DOHH2 (cell line): ENCODE data around the gene TAAR1.

Experiments
- H3F3A ChIP-seq: fragments of 200-600 bp; sonication (generic), shearing (Covaris generic); 2 replicates; pipeline ENCODE4 v1.6.0; 2016; ENCODE audit warnings: antibody characterized with exemption, mild to moderate bottlenecking; ENCODE audit not compliant: control insufficient read depth, insufficient read depth
- H3K27ac ChIP-seq: fragments of 200-600 bp; sonication (generic); 2 replicates; pipeline ENCODE4 v1.5.1; 2014; ENCODE audit warnings: low read depth, mild to moderate bottlenecking, low read length, moderate library complexity
- H3K27me3 ChIP-seq: fragments of 200-600 bp; sonication (generic); 2 replicates; pipeline ENCODE4 v1.6.1; 2014; ENCODE audit warnings: mild to moderate bottlenecking, low read length, mixed read lengths; ENCODE audit not compliant: control insufficient read depth
- H3K36me3 ChIP-seq: fragments of 200-600 bp; sonication (generic); 2 replicates; pipeline ENCODE4 v1.6.1; 2014; ENCODE audit warnings: mild to moderate bottlenecking, low read length, moderate library complexity, mixed read lengths; ENCODE audit not compliant: control insufficient read depth
- H3K4me1 ChIP-seq: fragments of 200-600 bp; sonication (generic); 2 replicates; pipeline ENCODE4 v1.6.1; 2014; ENCODE audit warnings: mild to moderate bottlenecking, low read length, mixed read lengths; ENCODE audit not compliant: control insufficient read depth
- H3K4me2 ChIP-seq: fragments of 200-600 bp; sonication (generic); 2 replicates; pipeline ENCODE4 v1.6.0; 2014; ENCODE audit warnings: mild to moderate bottlenecking, low read length, moderate library complexity
- H3K4me3 ChIP-seq: fragments of 200-600 bp; sonication (generic); 2 replicates; pipeline ENCODE4 v1.5.1; 2014; ENCODE audit warnings: mild to moderate bottlenecking, low read length, mixed read lengths
- H3K79me2 ChIP-seq: fragments of 200-600 bp; sonication (generic); 2 replicates; pipeline ENCODE4 v1.6.1; 2014; ENCODE audit warnings: mild to moderate bottlenecking, low read length, mixed read lengths; ENCODE audit not compliant: control insufficient read depth
- H3K9me2 ChIP-seq: fragments of 200-600 bp; sonication (generic); replicated peaks from 2 replicates; pipeline ENCODE4 v1.6.1; 2014; ENCODE audit warnings: mild to moderate bottlenecking, low read length, mixed read lengths; ENCODE audit not compliant: control insufficient read depth
- H3K9me3 ChIP-seq: fragments of 200-600 bp; sonication (generic); 2 replicates; pipeline ENCODE4 v1.6.1; 2014; ENCODE audit warnings: antibody characterized with exemption, low read length, mixed read lengths; ENCODE audit not compliant: control insufficient read depth, insufficient read depth
- H4K20me1 ChIP-seq: fragments of 200-600 bp; sonication (generic); 2 replicates; pipeline ENCODE4 v1.6.0; 2014; ENCODE audit warnings: low read depth, mild to moderate bottlenecking, antibody characterized with exemption, low read length, moderate library complexity; ENCODE audit not compliant: control insufficient read depth, insufficient read depth
- EZH2phosphoT487 ChIP-seq: fragments of 200-600 bp; sonication (generic); IDR thresholded peaks from 2 replicates; pipeline ENCODE4 v1.6.1; 2017; ENCODE audit warnings: borderline replicate concordance, mild to moderate bottlenecking, antibody characterized with exemption, low read length, moderate library complexity, mixed read lengths
- TF ChIP-seq, protein P1 (sequence below): fragments of 200-600 bp; sonication (generic); IDR thresholded peaks from one replicate; pipeline ENCODE4 v1.5.1; 2014; ENCODE audit warnings: antibody characterized with exemption, mild to moderate bottlenecking, low read depth, low read length; ENCODE audit not compliant: poor library complexity, severe bottlenecking

The TAAR1 gene

DNA sequence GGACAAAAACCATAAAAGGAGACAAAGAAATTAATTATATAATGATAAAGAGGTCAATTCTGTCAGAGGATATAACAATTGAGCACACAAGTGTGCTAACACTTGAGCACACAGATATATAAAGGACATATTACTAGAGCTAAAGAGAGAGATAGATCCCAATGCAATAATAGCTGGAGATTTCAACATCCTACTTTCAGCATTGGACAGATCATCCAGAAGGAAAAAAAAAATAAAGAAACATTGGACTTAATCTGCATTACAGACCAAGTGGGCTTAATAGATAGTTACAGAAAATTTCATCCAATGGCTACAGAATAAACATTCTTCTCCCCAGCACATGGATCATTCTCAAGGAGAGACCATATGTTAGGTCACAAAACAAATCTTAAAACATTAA is 45.0 kb upstream of the TAAR1 start:
- Histone ChIP-seq H3K9me2 (no peaks in the 10 kb centered on the region), H3K4me3 (no peak overlapping the region), H3K27ac (no peak overlapping the region), H3K27me3 (no peaks in the 10 kb centered on the region), H3K4me1 (peaks cover 13% of the 10 kb centered on the region), H4K20me1 (no peaks in the 10 kb centered on the region), H3K9me3 (no peaks in the 10 kb centered on the region), H3K36me3 (no peaks in the 10 kb centered on the region), H3K4me2 (no peak overlapping the region), H3F3A (no peaks in the 10 kb centered on the region), H3K79me2 (no peaks in the 10 kb centered on the region)
- TF ChIP-seq, protein P1, sequence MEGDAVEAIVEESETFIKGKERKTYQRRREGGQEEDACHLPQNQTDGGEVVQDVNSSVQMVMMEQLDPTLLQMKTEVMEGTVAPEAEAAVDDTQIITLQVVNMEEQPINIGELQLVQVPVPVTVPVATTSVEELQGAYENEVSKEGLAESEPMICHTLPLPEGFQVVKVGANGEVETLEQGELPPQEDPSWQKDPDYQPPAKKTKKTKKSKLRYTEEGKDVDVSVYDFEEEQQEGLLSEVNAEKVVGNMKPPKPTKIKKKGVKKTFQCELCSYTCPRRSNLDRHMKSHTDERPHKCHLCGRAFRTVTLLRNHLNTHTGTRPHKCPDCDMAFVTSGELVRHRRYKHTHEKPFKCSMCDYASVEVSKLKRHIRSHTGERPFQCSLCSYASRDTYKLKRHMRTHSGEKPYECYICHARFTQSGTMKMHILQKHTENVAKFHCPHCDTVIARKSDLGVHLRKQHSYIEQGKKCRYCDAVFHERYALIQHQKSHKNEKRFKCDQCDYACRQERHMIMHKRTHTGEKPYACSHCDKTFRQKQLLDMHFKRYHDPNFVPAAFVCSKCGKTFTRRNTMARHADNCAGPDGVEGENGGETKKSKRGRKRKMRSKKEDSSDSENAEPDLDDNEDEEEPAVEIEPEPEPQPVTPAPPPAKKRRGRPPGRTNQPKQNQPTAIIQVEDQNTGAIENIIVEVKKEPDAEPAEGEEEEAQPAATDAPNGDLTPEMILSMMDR: no peak
- no peak for TF ChIP-seq EZH2phosphoT487

DNA sequence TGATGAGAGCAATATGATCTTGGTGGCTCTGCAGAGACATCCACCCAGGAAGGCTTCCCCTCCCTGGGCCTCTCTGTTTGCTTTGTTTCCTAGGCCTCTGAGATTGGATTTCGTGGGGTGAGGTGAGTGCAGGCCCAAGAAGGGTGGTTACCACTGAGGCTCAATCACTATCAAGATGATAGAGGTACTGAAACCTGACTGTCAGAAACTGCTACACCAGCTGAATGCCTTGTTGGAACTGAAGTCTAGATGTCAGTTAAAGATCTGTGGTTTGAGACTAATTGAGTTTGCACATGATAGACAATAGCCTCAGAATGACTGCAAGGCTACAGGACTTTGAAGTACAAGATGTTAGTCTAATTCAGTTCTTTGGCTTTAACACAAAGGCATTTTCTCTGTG is 39.6 kb upstream of the TAAR1 start:
- no peak for TF ChIP-seq EZH2phosphoT487
- Histone ChIP-seq H3K79me2 (no peaks in the 10 kb centered on the region), H3K9me3 (no peaks in the 10 kb centered on the region), H3K27me3 (no peaks in the 10 kb centered on the region), H3K27ac (no peak overlapping the region), H3K4me2 (no peak overlapping the region), H4K20me1 (no peaks in the 10 kb centered on the region), H3K36me3 (no peaks in the 10 kb centered on the region), H3K4me3 (no peak overlapping the region), H3K9me2 (no peaks in the 10 kb centered on the region), H3K4me1 (no peaks in the 10 kb centered on the region), H3F3A (no peaks in the 10 kb centered on the region)

DNA sequence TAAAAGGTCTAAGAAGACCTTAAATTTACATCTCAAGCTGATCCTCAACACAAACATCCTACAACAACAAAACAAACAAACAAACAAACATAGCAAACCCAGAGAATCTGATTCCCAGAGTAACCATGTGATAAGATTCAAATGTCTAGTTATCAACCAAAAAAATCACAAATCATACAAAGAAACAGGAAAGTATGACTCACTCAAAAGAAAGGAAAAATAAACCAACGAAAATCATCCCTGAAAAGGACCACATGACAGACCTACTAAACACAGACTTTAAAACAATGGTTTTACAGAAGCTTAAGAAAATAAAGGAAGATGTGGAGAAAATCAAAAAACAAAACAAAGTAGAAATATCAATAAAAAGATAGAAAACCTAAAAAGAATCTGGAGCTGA is 36.8 kb upstream of the TAAR1 start:
- Histone ChIP-seq H3K36me3 (no peaks in the 10 kb centered on the region), H4K20me1 (no peaks in the 10 kb centered on the region), H3K4me3 (no peak overlapping the region), H3K4me1 (no peaks in the 10 kb centered on the region), H3K9me3 (no peaks in the 10 kb centered on the region), H3F3A (no peaks in the 10 kb centered on the region), H3K27me3 (no peaks in the 10 kb centered on the region), H3K79me2 (no peaks in the 10 kb centered on the region), H3K27ac (no peak overlapping the region), H3K4me2 (no peak overlapping the region), H3K9me2 (no peaks in the 10 kb centered on the region)
- TF ChIP-seq, protein P1: no peak
- TF ChIP-seq EZH2phosphoT487: no peak

- Histone ChIP-seq H3K27me3 (no peaks in the 10 kb centered on the region), H3K4me2 (no peak overlapping the region), H4K20me1 (no peaks in the 10 kb centered on the region), H3K79me2 (no peaks in the 10 kb centered on the region), H3K27ac (no peak overlapping the region), H3K4me3 (no peak overlapping the region), H3K9me2 (no peaks in the 10 kb centered on the region), H3F3A (no peaks in the 10 kb centered on the region), H3K4me1 (no peaks in the 10 kb centered on the region), H3K36me3 (no peaks in the 10 kb centered on the region), H3K9me3 (no peaks in the 10 kb centered on the region)
- TF ChIP-seq, protein P1: no peak
- no peak for TF ChIP-seq EZH2phosphoT487
These were observed 34.5 kb upstream of the TAAR1 start for GRCh38 chr6:132693478-132693877.
